Medulla oblongata (tissue), 1 donor: Measurements from ENCODE around the gene CPO.
"Not testable (repeated sequence)": the region's sequence is repeated elsewhere in the genome, so short reads cannot be mapped to it uniquely, and the experiment has no call there.

Experiments
- DNase-seq: peaks from one replicate; pipeline ENCODE4 v3.0.0-alpha.2; 2015; ENCODE audit errors: extremely low spot score

Gene CPO, protein sequence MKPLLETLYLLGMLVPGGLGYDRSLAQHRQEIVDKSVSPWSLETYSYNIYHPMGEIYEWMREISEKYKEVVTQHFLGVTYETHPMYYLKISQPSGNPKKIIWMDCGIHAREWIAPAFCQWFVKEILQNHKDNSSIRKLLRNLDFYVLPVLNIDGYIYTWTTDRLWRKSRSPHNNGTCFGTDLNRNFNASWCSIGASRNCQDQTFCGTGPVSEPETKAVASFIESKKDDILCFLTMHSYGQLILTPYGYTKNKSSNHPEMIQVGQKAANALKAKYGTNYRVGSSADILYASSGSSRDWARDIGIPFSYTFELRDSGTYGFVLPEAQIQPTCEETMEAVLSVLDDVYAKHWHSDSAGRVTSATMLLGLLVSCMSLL

DNA sequence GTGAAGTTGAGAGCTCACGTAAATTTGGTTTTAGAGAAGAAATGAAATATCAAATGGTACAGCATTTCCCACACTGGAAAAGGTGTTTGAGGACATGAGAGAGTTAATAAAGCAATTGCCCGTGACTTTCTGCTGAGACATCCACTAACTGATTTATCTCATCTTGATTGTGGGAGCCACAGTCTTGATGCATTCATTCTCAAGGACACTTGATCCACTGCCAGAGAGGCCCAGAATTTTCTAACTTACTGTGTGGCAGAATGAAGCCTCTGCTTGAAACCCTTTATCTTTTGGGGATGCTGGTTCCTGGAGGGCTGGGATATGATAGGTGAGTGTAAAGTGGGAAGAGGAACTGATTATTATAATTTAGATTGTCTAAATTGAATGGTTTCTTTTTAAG is at the start of gene CPO:
CPO (plus strand) TSS at position 179 of the 400 bp plus-strand sequence; CDS start at position 261, 82 bp downstream.
- DNase-seq, result no peak

GRCh38 chr2:206890179-206890578 is 49.1 kb upstream of the CPO start:
- no peak for DNase-seq

- no peak for DNase-seq
These were observed 48.4 kb upstream of the CPO start for GRCh38 chr2:206890926-206891325.

DNA sequence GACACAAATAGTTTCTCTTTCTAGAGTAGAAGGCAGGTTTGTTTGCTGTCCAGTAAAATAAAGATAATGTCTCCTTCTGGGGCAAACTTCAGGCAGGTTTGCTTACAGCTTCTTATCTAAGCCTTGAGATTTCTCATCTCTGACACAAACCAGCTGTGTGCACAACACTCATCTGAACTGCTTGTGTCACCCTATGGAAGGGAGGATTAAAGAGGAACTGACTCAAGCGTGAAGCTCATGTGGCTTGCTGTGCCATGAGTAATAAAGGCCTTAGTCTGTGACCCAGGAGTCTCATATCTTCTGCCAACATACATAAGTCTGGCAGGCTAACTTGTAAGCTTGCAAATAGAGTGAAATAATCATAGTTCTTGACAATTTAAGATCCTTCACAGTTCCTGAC is 24.2 kb upstream of the CPO start:
- no peak for DNase-seq

- no peak for DNase-seq
These were observed 21.1 kb upstream of the CPO start for GRCh38 chr2:206918263-206918662.

- DNase-seq, result no peak
These were observed 19.0 kb upstream of the CPO start for GRCh38 chr2:206920310-206920709.

GRCh38 chr2:206920951-206921350 is 18.4 kb upstream of the CPO start:
- no peak for DNase-seq

- no peak for DNase-seq
These were observed 17.8 kb upstream of the CPO start for GRCh38 chr2:206921529-206921928.

GRCh38 chr2:206935991-206936842 is 3.1 kb upstream of the CPO start:
- no peak for DNase-seq

GRCh38 chr2:206936843-206937230 is 2.5 kb upstream of the CPO start:
- DNase-seq, result no peak

DNA sequence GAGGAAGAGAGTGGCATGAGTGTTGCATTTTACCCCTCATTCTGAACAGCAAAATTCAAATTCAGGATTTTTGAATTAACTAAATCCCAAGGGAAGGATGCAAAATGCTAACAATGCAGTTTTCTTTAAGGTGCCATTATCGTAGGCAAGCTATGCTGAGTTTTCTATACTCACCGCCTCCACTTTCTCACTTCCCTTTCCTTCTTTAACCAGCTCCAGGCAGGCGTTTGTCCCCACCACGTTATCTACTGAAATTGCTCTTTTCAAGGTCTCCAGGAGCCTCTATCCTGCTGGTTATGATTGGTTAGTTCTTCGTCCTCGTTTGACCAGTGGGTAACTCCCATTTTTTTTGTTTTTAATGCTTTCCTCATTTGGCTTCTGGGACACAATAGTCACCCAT is 1.8 kb upstream of the CPO start:
- DNase-seq, result no peak

- no peak for DNase-seq
These were observed 1.2 kb downstream of the CPO start for GRCh38 chr2:206940546-206940945.

GRCh38 chr2:206942592-206943478 is 3.5 kb downstream of the CPO start:
- DNase-seq, result no peak

DNA sequence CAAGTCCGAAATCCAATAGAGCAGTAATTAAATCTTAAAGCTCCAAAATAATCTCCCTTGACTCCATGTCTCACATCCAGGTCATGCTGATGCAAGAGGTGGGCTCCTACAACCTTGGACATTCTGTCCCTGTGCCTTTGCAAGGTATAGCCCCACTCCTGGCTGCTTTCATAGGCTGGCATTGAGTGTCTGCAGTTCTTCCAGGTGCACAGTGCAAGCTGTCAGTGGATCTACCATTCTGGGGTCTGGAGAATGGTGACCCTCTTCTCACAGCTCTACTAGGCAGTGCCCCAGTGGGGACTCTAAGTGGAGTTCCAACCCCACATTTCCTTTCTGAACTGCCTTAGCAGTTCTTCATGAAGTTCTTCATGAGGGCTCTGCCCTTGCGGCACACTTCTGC is 14.1 kb downstream of the CPO start:
- DNase-seq, result not testable (repeated sequence)

GRCh38 chr2:206955253-206955652 is 15.9 kb downstream of the CPO start:
- no peak for DNase-seq

DNA sequence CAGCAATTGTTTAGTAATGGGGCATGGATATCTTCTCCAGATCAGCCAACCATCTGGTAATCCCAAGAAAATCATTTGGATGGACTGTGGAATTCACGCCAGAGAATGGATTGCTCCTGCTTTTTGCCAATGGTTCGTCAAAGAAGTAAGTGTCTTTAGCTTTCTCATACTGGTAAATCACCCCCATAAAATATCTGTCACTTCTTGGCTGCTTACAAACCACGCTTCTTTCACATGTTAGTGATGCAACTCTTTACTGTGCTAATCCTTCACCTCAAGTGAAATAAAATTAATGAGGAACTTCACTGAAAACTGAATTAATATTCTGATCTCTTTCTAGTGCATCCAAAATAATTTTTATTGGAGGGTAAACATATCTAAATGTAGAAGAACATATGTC is 18.9 kb downstream of the CPO start:
- no peak for DNase-seq

GRCh38 chr2:206962966-206963365 is 23.6 kb downstream of the CPO start:
- peak; percentile 76 for DNase-seq

DNA sequence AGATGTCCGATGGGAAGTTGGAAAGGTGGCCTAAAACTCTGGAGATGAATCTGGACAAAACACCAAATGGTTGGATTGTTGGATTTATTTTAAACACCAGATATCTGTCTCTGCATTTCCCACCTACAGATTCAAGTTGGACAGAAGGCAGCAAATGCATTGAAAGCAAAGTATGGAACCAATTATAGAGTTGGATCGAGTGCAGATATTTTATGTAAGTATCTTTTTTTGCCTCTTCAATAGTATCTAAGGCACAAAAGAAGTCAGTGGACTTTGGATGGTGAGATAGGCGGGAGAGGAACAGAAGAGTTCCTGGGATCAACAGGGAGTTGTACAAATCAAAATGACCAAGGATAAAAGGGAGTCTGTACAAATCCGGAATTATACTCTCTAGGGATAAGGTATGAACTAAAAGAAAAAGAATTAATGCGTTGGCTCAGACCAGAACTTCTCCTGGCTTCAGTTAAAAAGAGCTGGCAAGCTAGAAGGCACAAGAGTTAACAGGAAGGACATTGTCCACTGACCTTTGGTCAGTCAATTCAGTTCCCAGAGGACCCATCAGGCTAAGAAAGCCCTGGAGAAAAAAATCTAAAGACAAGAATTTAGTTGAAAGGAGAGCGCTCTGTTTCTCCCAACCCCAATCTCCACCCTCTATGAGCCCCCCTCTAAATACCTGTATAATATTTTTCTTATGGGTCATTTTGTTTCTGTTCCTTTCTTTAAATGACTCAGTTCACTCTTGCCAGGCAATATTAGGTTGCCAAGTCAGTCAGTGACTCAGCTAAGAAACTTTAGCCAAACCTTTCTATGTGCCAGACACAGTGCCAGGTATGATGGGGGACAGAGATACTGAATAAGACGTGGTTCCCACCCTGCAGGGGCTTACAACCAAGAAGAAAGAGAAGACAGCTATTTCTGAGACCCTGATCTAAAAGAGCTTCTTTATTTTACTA is 29.1 kb downstream of the CPO start:
- no peak for DNase-seq

DNA sequence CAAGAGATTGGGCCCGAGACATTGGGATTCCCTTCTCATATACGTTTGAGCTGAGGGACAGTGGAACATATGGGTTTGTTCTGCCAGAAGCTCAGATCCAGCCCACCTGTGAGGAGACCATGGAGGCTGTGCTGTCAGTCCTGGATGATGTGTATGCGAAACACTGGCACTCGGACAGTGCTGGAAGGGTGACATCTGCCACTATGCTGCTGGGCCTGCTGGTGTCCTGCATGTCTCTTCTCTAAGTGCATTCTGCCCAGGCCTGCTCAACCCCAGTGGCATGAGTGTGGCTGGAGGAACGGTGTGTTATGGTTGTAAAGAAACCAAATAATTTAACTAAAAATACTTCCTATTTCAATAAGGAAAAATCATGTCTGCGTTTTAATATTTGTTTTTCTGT is 29.9 kb downstream of the CPO start:
- no peak for DNase-seq

- DNase-seq, result no peak
These were observed 31.5 kb downstream of the CPO start for GRCh38 chr2:206970589-206971360.
